OCI-LY1 (cell line): Measurements from ENCODE around the gene WBP1L.

Experiments
- EZH2 ChIP-seq: fragments of 200-600 bp; sonication (generic), shearing (Covaris generic); IDR thresholded peaks from 2 replicates; pipeline ENCODE4 v1.8.0; 2017; ENCODE audit warnings: borderline replicate concordance, mixed run types, mild to moderate bottlenecking, antibody characterized with exemption, low read length, moderate library complexity, mixed read lengths
- TF ChIP-seq, protein P1 (sequence below): fragments of 200-600 bp; sonication (generic), shearing (Covaris generic); IDR thresholded peaks from 2 replicates; pipeline ENCODE4 v1.5.1; 2017; ENCODE audit warnings: mild to moderate bottlenecking, antibody characterized with exemption, low read length, moderate library complexity, mixed read lengths

- TF ChIP-seq, protein P1, sequence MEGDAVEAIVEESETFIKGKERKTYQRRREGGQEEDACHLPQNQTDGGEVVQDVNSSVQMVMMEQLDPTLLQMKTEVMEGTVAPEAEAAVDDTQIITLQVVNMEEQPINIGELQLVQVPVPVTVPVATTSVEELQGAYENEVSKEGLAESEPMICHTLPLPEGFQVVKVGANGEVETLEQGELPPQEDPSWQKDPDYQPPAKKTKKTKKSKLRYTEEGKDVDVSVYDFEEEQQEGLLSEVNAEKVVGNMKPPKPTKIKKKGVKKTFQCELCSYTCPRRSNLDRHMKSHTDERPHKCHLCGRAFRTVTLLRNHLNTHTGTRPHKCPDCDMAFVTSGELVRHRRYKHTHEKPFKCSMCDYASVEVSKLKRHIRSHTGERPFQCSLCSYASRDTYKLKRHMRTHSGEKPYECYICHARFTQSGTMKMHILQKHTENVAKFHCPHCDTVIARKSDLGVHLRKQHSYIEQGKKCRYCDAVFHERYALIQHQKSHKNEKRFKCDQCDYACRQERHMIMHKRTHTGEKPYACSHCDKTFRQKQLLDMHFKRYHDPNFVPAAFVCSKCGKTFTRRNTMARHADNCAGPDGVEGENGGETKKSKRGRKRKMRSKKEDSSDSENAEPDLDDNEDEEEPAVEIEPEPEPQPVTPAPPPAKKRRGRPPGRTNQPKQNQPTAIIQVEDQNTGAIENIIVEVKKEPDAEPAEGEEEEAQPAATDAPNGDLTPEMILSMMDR, result no peak
- TF ChIP-seq EZH2, result no peak
Measured at GRCh38 chr10:102773986-102774385, 30.2 kb downstream of the WBP1L start.
